ENCODE data around the gene OTUD1. TPM values are rescaled to one million over a fixed set of nuclear protein-coding genes. Genes with fewer than 3 reads are reported as not detected.

Gene OTUD1
- polyA plus RNA-seq, 3 donors = 22.1 to 25.9 (median 25.6) TPM

DNA sequence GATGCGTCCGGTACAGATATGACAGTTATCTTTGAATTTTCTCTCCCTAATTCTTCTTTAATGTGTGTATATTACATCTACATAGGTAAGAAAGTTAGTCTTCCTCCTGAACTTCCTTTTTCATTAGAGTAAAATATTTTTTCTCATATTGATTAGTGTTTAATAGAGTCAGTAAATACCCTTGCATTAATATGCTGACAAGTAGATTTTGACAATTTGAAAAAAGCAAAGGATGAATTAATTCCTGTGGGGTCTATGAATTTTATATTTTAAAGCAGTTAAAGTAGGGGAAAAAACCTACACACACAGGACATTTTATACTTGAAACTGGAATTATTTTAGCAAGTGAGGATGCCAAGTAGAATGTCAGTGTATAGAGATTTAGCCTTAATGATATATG, 9.4 kb downstream of the OTUD1 start:
- no peak for DNase-seq (ENCODE audit: extremely low read depth in 1 of 11, low read depth in 9 of 11, low spot score in 4 of 11)

DNA sequence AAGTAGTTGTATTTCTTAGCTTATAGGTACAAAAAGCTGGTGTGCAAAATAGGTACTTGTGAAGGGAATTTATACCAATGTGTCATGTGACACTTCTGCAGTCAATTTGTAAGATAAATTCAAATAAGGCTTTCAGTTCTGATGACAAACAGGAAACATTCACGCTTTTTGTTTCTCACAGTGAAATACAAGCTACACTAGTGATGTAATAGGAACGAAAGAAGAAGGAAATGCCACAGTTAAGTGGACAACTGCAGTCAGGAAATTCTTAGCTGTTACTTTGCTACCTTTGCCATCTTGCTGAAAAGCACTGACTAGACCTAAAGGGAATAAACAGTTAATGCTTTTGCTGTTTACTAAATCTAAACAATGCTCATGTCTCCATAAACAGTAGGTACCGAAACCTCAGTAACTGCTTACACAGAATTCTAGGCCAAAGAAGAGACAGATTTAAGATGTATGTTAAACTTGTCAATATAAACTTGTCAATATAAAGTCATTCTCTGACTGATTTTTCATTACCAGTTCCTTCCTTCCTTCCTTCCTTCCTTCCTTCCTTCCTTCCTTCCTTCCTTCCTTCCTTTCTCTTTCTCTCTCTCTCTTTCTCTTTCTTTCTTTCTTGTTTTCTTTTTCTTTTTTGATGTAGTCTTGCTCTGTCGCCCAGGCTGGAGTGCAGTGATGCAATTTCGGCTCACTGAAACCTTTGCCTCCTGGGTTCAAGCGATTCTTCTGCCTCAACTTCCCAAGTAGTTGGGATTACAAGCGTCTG, 10.1 kb downstream of the OTUD1 start:
- no peak for DNase-seq (ENCODE audit: extremely low read depth in 1 of 11, low read depth in 9 of 11, low spot score in 4 of 11)

DNA sequence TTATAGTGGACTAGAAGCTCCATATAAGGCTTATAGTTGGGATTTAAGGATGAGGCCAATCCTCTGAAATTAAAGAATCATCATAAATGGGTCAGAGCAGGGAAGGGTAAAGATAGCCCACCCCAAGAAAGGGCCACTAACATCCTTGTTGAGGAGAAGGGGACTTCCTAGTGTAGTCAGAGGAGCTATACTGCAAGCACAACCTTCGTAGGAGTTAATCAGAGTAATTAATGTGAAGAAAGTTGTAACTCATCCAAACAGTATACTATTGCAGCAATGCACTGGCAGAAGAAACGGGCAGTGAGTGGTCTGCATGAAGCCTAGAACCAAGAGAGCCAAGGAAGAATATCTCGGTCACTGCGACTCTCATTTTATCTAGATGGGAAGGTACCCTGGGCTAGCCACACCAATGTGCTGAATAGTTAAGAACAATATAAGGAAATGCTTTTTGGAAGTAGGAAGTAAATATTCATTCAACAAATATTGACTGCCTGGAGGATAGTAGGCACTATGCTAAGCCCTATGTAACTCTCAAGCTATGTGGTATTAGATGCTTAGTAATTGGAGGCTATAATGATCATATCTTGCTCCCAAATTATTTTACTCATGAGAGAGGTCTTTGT, 13.3 kb downstream of the OTUD1 start:
- no peak for DNase-seq (ENCODE audit: extremely low read depth in 1 of 11, low read depth in 9 of 11, low spot score in 4 of 11)

DNA sequence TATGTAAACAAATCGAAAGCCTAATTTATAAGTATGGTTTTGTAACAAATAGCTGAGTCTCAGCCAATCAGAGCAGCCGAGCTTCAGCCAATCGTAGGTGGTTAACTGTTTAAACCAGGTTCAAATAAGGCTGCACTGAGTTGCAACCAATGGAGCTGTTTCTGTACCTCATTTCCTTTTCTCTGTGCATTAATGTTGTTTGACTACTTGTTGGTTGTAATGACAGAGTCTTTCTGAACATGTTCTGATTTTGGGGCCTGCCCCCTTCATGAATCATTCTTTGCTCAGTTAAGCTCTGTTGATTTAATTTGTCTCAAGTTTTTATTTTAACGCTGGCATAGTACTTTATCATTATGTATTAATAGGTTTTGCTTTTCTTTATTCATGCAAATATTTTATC, 14.6 kb downstream of the OTUD1 start:
- DNase-seq (ENCODE audit: extremely low read depth in 1 of 11, low read depth in 9 of 11, low spot score in 4 of 11) = no peak

DNA sequence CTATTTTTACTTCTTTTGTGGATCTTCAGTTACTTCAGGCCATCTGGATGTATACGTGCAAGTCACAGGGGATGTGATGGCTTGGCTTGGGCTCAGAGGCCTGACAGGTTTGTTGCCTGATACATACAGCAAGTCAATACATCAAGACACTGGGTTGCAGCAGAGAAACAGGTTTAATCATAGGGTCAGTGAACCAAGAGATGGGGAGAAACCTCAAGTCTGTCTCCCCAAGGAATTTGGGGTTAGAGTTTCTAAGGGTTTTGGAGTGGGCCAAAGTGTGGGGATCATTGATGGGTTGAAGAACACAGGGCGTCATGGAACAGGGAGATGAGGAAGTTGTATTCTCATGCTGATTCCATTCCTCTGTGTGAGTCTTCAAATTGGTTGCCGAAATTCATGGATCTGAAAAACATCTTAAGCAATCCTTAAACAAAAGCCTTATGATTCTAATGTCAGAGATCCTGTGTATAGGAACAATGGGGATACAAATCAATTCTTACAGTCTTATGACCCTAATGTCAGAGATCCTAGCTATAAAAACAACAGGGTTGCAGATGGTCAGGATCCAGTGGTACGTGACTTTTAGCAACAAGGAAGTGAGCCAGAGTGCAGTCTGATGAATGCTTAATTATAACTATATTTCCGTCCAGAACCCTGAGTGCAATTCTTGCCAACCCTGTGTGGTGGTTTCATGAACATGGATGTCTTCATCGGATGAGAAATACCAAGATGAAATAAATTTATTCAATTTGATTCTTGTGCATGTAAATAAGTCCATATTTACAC, 18.9 kb downstream of the OTUD1 start:
- DNase-seq (ENCODE audit: extremely low read depth in 1 of 11, low read depth in 9 of 11, low spot score in 4 of 11) = no peak

DNA sequence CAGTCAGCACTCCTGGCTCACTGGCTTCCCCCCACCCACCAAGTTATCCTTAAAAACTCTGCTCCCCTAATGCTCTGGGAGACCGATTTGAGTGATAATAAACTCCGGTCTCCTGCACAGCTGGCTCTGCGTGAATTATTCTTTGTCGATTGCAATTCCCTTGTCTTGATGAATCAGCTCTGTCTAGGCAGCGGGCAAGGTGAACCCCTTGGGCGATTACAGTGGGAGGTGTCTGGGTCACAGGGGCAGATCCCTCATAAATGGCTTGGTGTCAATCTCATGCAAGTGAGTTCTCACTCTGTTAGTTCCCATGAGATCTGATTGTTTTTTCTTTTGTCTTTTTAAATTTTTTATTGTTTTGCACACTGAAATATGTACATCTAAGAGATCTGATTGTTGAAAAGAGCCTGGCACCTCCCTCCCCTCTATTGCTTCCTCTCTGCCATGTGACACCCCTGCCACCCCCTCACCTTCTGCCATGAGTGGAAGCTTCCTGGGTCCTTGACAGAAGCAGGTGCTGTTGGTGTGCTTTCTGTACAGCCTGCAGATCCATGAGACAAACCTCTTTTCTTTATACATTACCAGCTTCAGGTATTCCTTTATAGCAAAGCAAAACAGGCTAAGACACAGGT, 20.5 kb downstream of the OTUD1 start:
- no peak for DNase-seq (ENCODE audit: extremely low read depth in 1 of 11, low read depth in 9 of 11, low spot score in 4 of 11)

DNA sequence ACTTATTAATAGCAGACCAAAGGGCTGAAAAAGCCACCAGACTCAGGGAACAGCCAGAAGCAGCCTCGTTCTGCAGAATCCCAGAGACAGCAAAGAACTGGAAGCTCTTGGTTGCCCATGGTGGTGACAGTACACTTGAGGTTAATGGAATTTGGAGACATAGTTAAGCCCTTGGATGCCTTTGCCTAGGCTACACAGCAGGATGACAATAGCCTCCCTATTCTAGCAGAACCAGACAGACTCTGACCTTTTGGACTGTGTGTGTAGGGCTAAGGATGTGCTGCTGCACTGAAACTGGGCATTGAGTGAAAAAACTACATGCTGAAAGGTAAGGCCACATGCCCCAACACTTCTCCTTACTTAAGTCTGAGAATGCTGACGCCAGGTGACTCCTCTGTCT, 22.7 kb downstream of the OTUD1 start:
- DNase-seq (ENCODE audit: extremely low read depth in 1 of 11, low read depth in 9 of 11, low spot score in 4 of 11) = no peak

DNA sequence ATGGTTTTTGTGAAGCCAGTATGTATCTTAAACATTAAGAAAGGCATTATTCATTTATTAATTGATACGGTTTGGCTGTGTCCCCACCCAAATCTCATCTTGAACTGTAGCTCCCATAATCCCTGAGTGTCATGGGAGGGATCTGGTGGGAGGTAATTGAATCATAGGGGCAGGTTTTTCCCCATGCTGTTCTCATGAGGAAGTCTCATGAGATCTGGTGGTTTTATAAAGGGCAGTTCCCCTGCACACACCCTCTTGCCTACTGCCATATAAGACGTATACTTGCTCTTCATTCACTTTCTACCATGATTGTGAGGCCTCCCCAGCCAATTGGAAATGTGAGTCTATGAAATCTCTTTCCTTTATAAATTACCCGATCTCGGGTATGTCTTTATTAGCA, 28.1 kb downstream of the OTUD1 start:
- no peak for DNase-seq (ENCODE audit: extremely low read depth in 1 of 11, low read depth in 9 of 11, low spot score in 4 of 11)

DNA sequence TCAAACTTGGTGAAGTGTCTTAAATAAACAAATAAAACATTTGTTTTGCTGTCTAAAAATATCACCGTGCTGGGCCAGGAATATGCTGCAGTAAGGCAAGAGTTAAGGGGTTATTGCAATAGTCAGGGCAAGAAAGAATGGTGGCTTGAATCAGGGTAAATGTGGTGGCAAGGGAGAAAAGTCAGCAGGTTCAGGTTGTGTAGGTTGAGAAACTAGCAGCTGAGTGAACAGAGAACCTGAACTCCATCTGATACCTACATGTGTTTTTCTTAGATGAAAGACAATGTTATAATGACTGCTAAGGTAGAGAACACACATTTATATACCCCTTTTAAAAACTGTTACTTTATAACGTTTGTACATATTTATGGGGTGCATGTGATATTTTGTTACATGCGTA, 28.7 kb downstream of the OTUD1 start:
- DNase-seq (ENCODE audit: extremely low read depth in 1 of 11, low read depth in 9 of 11, low spot score in 4 of 11) = no peak

DNA sequence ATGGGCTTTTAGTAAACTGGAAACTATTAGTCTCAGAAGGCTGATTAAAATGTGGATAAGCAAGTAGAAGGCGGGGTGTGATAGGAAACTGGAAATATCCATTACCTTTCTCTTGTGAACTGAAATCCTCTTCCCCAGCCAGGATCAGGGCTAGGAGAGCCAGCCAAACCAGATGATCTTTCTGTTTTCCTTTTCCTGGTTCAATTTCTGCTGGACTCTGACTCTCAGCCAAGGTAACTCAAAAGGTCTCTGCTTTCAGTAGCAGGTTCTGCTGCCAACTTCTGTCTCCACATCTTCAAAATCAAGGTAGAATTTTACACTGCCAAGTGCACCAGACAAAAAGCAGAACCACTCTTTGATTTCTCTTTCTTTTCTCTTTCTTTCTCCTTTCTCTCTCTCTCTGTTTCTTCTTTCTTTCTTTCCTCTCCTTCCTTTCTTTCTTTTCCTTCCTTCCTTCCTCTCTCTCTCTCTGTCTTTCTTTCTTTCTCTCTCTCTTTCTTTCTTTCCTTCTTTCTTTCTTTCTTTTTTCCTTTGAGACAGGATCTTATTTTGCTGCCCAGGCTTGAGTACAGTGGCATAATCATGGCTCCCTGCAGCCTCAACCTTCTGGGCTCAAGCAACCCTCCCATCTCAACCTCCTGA, 30.8 kb downstream of the OTUD1 start:
- DNase-seq (ENCODE audit: extremely low read depth in 1 of 11, low read depth in 9 of 11, low spot score in 4 of 11) = no peak

DNA sequence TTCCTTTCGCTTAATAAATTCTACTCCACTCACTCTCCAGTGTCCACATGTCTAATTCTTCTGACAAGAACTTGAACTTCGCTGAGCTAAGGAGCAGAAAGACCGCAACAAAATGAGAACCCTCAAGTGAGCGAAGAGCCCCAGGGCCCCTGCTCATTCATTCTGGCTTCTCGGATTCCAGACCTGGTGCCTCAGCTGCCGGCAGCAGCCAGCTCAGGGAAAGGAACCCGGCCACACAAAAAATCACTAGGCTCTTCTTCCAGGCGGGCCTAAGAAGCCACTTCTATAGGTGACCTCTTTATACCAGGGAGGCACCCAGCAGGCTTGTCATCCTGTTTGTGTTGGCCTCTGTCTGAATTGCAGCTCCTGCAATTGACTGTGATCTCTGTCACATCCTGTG, 33.3 kb downstream of the OTUD1 start:
- no peak for DNase-seq (ENCODE audit: extremely low read depth in 1 of 11, low read depth in 9 of 11, low spot score in 4 of 11)

DNA sequence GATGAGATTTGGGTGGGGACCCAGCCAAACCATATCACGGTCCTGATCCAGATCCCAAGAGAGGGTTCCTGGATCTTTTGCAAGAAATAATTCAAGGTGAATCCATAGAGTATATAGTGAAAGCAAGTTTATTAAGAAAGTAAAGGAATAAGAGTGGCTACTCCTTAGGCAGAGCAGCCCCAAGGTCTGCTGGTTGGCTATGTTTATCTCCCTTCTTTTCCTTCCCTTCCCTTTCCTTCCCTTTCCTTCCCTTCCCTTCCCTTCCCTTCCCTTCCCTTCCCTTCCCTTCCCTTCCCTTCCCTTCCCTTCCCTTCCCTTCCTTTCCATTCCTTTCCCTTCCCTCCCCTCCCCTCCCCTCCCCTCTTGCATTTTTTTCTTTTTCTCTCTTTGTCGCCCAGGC, 35.2 kb downstream of the OTUD1 start:
- no peak for DNase-seq (ENCODE audit: extremely low read depth in 1 of 11, low read depth in 9 of 11, low spot score in 4 of 11)

DNA sequence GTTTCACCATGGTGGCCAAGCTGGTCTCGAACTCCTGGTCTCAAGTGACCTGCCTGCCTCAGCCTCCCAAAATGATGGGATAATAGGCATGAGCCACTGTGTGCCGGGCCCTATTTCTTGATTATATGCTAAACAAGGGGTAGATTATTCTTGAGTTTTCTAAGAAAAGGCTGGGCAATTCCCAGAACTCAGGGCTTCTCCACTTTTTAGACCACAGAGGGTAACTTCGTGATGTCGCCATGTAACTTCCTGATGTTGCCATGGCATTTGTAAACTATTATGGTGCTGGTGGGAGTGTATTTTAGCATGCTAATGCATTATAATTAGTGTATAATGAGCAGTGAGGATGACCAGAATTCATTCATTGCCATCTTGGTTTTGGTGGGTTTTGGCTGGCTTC, 35.8 kb downstream of the OTUD1 start:
- no peak for DNase-seq (ENCODE audit: extremely low read depth in 1 of 11, low read depth in 9 of 11, low spot score in 4 of 11)

DNA sequence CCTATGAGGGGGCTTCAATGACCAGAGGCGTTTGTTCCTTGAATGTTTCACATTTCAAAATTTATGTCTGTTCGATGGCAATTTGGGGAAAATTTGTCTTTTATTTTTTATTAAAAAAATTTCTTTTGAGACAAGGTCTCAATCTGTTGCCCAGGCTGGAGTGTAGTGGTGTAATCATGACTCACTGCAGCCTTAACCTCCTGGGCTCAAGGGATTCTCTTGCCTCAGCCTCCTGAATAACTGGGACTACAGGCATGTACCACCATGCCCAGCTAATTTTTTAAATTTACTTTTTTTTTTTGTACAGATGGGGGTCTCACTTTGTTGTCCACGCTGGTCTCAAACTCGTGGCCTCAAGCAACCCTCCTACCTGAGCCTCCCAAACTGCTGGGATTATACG, 39.7 kb downstream of the OTUD1 start:
- DNase-seq (ENCODE audit: extremely low read depth in 1 of 11, low read depth in 9 of 11, low spot score in 4 of 11) = no peak

DNA sequence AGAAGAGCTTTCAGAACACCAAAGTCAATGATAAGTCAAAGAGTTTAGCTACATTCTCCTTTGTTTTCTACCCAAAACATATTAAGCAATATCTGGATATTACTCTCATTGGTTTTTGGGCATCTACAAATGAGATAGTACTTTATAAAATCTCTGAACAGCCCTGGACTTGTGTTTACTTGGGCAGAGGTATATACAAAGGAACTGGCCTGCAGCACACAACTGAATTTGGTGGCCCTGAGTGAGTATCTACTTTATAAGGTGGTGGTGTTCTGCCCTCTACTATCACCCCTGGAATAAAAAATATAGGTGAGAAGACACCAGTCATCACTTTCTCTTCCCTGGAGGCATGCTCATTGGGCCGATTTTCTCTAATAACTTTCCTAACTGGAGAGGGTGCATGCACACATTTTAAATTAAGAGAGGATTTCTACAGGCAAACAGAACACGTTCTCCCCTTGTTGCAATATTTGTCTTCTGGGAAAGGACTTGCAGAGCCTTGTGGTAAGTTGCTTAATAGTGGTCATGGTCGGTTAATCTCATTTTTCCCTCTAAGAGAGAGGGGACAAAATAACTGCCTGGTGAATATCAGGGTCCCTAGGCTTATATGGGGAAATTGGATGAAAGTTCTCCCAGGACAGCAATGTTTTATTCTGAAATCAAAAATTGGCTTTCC, 41.1 kb downstream of the OTUD1 start:
- no peak for DNase-seq (ENCODE audit: extremely low read depth in 1 of 11, low read depth in 9 of 11, low spot score in 4 of 11)

DNA sequence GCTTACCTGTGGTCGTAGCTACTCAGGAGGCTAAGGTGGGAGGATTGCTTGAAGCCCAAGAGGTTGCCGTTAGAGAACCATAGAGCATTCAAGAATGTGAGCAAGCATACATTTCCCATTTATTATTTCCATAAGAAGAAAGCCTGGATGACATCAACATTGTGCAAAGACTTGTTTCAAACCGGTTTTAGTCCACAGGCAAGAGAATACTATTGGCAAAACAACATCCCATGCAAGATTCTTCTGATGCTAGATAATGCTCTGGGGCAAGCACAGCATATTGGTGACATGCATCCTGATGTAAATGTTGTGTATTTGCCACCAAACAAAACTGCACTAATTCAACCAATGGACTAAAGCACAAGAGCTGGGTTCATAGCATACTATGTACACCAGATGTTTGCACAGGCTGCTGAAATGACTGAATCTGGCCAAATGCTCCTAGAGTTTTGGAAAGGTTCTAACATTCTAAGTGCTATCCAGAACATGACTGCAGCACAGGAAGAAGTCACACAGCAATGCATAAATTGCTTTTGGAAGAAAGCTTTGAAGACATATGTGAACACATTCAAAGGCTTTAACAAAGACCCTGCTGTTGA, 42.6 kb downstream of the OTUD1 start:
- DNase-seq (ENCODE audit: extremely low read depth in 1 of 11, low read depth in 9 of 11, low spot score in 4 of 11) = no peak

DNA sequence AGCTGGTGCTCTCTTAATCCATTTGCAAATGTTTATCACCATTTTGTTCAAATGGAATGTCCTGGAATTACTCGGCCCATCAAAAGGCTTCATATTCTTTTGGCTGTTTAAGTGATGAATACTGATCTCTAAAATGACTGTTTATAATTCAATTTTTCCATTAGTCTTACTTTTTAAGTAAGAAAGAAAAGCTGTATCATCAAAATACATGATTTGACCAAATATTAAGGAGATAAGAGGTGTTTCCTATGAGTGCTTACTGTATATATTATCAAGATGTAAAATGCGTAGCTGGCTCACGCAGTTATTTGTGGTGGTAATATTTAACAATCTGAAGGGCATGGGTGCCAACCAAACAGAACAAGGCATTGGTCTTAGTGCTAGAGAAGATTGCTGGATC, 51.2 kb downstream of the OTUD1 start:
- DNase-seq (ENCODE audit: extremely low read depth in 1 of 11, low read depth in 9 of 11, low spot score in 4 of 11) = no peak
